Activated T-cell treated with anti-CD3 and anti-CD28 coated beads for 24 hours (primary cell): ENCODE measurements around the gene RAB1B.
"Not testable (repeated sequence)": the region's sequence is repeated elsewhere in the genome, so short reads cannot be mapped to it uniquely, and the experiment has no call there.

Experiments used
- DNase-seq: peaks from one replicate; pipeline ENCODE4 v3.0.0-alpha.2; 2020; ENCODE audit warnings: low read depth

RAB1B gene

GRCh38 chr11:66239998-66240780 is 28.2 kb upstream of the RAB1B start:
- no peak for DNase-seq

GRCh38 chr11:66240781-66241136 is 27.7 kb upstream of the RAB1B start:
- no peak for DNase-seq

GRCh38 chr11:66242095-66242765 is 26.2 kb upstream of the RAB1B start:
- no peak for DNase-seq

- DNase-seq = no peak
These were observed 24.5 kb upstream of the RAB1B start for GRCh38 chr11:66243782-66244535.

GRCh38 chr11:66247295-66247694 is 21.1 kb upstream of the RAB1B start:
- no peak for DNase-seq

GRCh38 chr11:66247801-66248200 is 20.6 kb upstream of the RAB1B start:
- DNase-seq = no peak

GRCh38 chr11:66248903-66249302 is 19.5 kb upstream of the RAB1B start:
- DNase-seq = no peak

GRCh38 chr11:66251809-66252208 is 16.6 kb upstream of the RAB1B start:
- no peak for DNase-seq

- DNase-seq = not testable (repeated sequence)
These were observed 15.4 kb upstream of the RAB1B start for GRCh38 chr11:66253081-66253480.

- DNase-seq = no peak
These were observed 10.0 kb upstream of the RAB1B start for GRCh38 chr11:66258473-66258893.

- DNase-seq = no peak
These were observed 9.2 kb upstream of the RAB1B start for GRCh38 chr11:66259225-66259624.

GRCh38 chr11:66259956-66260355 is 8.5 kb upstream of the RAB1B start:
- DNase-seq = no peak

- DNase-seq = no peak
These were observed 6.9 kb upstream of the RAB1B start for GRCh38 chr11:66261578-66261977.

GRCh38 chr11:66262191-66262590 is 6.2 kb upstream of the RAB1B start:
- no peak for DNase-seq

GRCh38 chr11:66262696-66263095 is 5.7 kb upstream of the RAB1B start:
- no peak for DNase-seq

- no peak for DNase-seq
These were observed 5.2 kb upstream of the RAB1B start for GRCh38 chr11:66263231-66263630.

- DNase-seq = no peak
These were observed 4.7 kb upstream of the RAB1B start for GRCh38 chr11:66263785-66264184.

- DNase-seq = no peak
These were observed 4.1 kb upstream of the RAB1B start for GRCh38 chr11:66264383-66264782.

- no peak for DNase-seq
These were observed 3.5 kb upstream of the RAB1B start for GRCh38 chr11:66264914-66265313.

GRCh38 chr11:66265531-66266377 is 2.7 kb upstream of the RAB1B start:
- no peak for DNase-seq

- DNase-seq = no peak
These were observed 1.9 kb upstream of the RAB1B start for GRCh38 chr11:66266378-66267038.

- DNase-seq = no peak
These were observed 1.4 kb upstream of the RAB1B start for GRCh38 chr11:66267039-66267378.
